Neural cell (in vitro differentiated cells): Measurements from ENCODE around the gene AGBL1. TPM values are rescaled to one million over a fixed set of nuclear protein-coding genes. Genes with fewer than 3 reads are reported as not detected.

Experiments used
- H2AFZ ChIP-seq: fragments of 200-600, 300-800 bp; sonication (generic), shearing (Covaris generic); 2 replicates; pipeline ENCODE4 v1.6.0; 2014; ENCODE audit warnings: low read depth, mild to moderate bottlenecking, antibody characterized with exemption, low read length, moderate library complexity
- H3F3A ChIP-seq: fragments of 200-600 bp; shearing (Covaris generic); 2 replicates; pipeline ENCODE4 v1.6.1; 2016; ENCODE audit warnings: mild to moderate bottlenecking, moderate library complexity, mixed read lengths, antibody characterized with exemption, low read length; ENCODE audit not compliant: insufficient read depth, poor library complexity, severe bottlenecking
- H3K27ac ChIP-seq: fragments of 200-600, 300-800 bp; sonication (generic), shearing (Covaris generic); 2 replicates; pipeline ENCODE4 v1.5.1; 2014; ENCODE audit warnings: mild to moderate bottlenecking, low read length, moderate library complexity
- H3K27me3 ChIP-seq: fragments of 300-800, 200-600 bp; sonication (generic), shearing (Covaris generic); 2 replicates; pipeline ENCODE4 v1.6.0; 2014; ENCODE audit warnings: mild to moderate bottlenecking, low read depth, low read length, moderate library complexity; ENCODE audit not compliant: insufficient read depth
- H3K36me3 ChIP-seq: fragments of 300-800, 200-600 bp; sonication (generic), shearing (Covaris generic); 2 replicates; pipeline ENCODE4 v1.5.1; 2014; ENCODE audit warnings: mild to moderate bottlenecking, antibody characterized with exemption, low read length, moderate library complexity; ENCODE audit not compliant: insufficient read depth
- H3K4me2 ChIP-seq: fragments of 300-800, 200-600 bp; sonication (generic), shearing (Covaris generic); 2 replicates; pipeline ENCODE4 v1.6.0; 2014; ENCODE audit warnings: mild to moderate bottlenecking, low read length
- H3K4me3 ChIP-seq: fragments of 300-800, 200-600 bp; sonication (generic), shearing (Covaris generic); 2 replicates; pipeline ENCODE4 v1.5.1; 2014; ENCODE audit warnings: mild to moderate bottlenecking, low read length, moderate library complexity
- H3K79me2 ChIP-seq: fragments of 200-600 bp; shearing (Covaris generic); replicated peaks from 2 replicates; pipeline ENCODE4 v1.6.0; 2014; ENCODE audit warnings: mild to moderate bottlenecking, low read length, moderate library complexity; ENCODE audit not compliant: insufficient read depth
- H3K9ac ChIP-seq: fragments of 300-800, 200-600 bp; sonication (generic), shearing (Covaris generic); 2 replicates; pipeline ENCODE4 v1.6.1; 2016; ENCODE audit warnings: mild to moderate bottlenecking, low read length, mixed read lengths
- H3K9me2 ChIP-seq: fragments of 200-600 bp; shearing (Covaris generic); 2 replicates; pipeline ENCODE4 v1.6.1; 2016; ENCODE audit warnings: mild to moderate bottlenecking, low read length, mixed read lengths; ENCODE audit not compliant: insufficient read depth
- H3K9me3 ChIP-seq: fragments of 200-600, 300-800 bp; sonication (generic), shearing (Covaris generic); 2 replicates; pipeline ENCODE4 v1.6.1; 2016; ENCODE audit warnings: mild to moderate bottlenecking, mixed run types, low read length, moderate library complexity, mixed read lengths
- H4K20me1 ChIP-seq: fragments of 200-600 bp; shearing (Covaris generic); 2 replicates; pipeline ENCODE4 v1.6.1; 2016; ENCODE audit warnings: mild to moderate bottlenecking, mixed run types; ENCODE audit not compliant: insufficient read depth
- EP300 ChIP-seq: fragments of 450-650 bp; conservative IDR thresholded peaks from 2 replicates; pipeline ENCODE4 v1.6.1; 2014; ENCODE audit warnings: antibody characterized with exemption, mild to moderate bottlenecking, moderate library complexity; ENCODE audit not compliant: poor library complexity, severe bottlenecking
- EZH2 ChIP-seq: fragments of 200-600, 300-800 bp; shearing (Covaris generic), sonication (generic); IDR thresholded peaks from 2 replicates; pipeline ENCODE4 v1.6.1; 2014; ENCODE audit warnings: antibody characterized with exemption, low read length, borderline replicate concordance, mild to moderate bottlenecking; ENCODE audit not compliant: insufficient read depth, poor library complexity, severe bottlenecking
- MXI1 ChIP-seq: fragments of 450-650 bp; conservative IDR thresholded peaks from 2 replicates; pipeline ENCODE4 v1.6.1; 2014; ENCODE audit warnings: antibody characterized with exemption, mild to moderate bottlenecking; ENCODE audit not compliant: poor library complexity, severe bottlenecking
- POLR2AphosphoS5 ChIP-seq: IDR thresholded peaks from 2 replicates; pipeline ENCODE4 v1.6.1; 2012
- RAD21 ChIP-seq: fragments of 450-650 bp; conservative IDR thresholded peaks from 2 replicates; pipeline ENCODE4 v1.6.1; 2014; ENCODE audit warnings: antibody characterized with exemption, mild to moderate bottlenecking, moderate library complexity
- REST ChIP-seq: IDR thresholded peaks from 2 replicates; pipeline ENCODE4 v1.6.1; 2012; ENCODE audit warnings: borderline replicate concordance
- SMC3 ChIP-seq: fragments of 450-650 bp; conservative IDR thresholded peaks from 2 replicates; pipeline ENCODE4 v1.6.1; 2014; ENCODE audit warnings: antibody characterized with exemption, mild to moderate bottlenecking, moderate library complexity; ENCODE audit not compliant: poor library complexity
- TAF1 ChIP-seq: IDR thresholded peaks from 2 replicates; pipeline ENCODE4 v1.6.1; 2012; ENCODE audit warnings: low read depth
- polyA plus RNA-seq: library from polyadenylated mRNA; depleted of rRNA; stranded (reverse); fragments of >200 nt; gene quantifications from 2 replicates; pipeline ENCODE4 v1.2.3, GENCODE V29; 2014
- TF ChIP-seq, protein P1 (sequence below): fragments of 450-650 bp; IDR thresholded peaks from 2 replicates; pipeline ENCODE4 v1.5.1; 2014; ENCODE audit warnings: antibody characterized with exemption, mild to moderate bottlenecking, moderate library complexity; ENCODE audit not compliant: poor library complexity, severe bottlenecking

The AGBL1 gene
- polyA plus RNA-seq, 1 donor from 2014 or later = 0.12 TPM

DNA sequence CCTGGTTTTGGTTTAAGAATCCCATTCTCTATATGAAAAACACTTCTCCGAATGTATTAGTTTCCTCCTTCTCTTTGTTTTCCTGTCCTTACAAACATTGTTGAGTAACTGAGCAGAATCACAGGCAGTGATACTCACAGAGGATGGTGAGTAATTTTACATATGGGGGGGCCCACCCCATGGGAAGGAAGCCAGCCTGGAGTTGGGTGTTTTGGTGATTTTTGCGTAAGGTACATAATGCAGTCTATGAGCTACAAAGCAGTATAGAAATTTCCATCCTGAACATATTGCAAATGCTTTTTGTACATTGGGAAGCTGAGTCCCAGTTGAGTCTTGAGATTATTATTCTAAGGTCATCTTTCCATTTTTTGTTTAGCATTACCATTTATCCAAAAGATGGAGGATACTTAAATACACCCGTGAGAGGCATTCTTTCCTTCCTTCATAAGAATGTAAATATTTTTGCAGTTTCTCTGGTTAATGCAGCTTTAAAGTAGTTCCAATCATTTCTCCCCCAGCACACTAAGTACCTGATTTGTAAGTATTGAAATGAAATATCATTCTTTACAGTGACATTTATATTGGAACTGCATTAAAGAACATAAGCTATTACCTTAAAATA, 476.8 kb downstream of the AGBL1 start:
- H3K27ac ChIP-seq = no peak overlapping the region
- H3K36me3 ChIP-seq = no peaks in the 10 kb centered on the region
- no peaks in the 10 kb centered on the region for H3K27me3 ChIP-seq
- H2AFZ ChIP-seq = no peak overlapping the region
- no peaks in the 10 kb centered on the region for H4K20me1 ChIP-seq
- H3K79me2 ChIP-seq = no peaks in the 10 kb centered on the region
- H3K9me3 ChIP-seq = peaks cover 4% of the 10 kb centered on the region
- H3K9me2 ChIP-seq = no peaks in the 10 kb centered on the region
- H3K9ac ChIP-seq = no peak overlapping the region
- no peak overlapping the region for H3K4me3 ChIP-seq
- no peaks in the 10 kb centered on the region for H3F3A ChIP-seq
- TF ChIP-seq EZH2 = no peak
- no peak for TF ChIP-seq RAD21
- no peak for TF ChIP-seq REST
- TF ChIP-seq MXI1 = no peak
- TF ChIP-seq EP300 = no peak
- TF ChIP-seq POLR2AphosphoS5 = no peak
- no peak for TF ChIP-seq SMC3
- TF ChIP-seq, protein P1, sequence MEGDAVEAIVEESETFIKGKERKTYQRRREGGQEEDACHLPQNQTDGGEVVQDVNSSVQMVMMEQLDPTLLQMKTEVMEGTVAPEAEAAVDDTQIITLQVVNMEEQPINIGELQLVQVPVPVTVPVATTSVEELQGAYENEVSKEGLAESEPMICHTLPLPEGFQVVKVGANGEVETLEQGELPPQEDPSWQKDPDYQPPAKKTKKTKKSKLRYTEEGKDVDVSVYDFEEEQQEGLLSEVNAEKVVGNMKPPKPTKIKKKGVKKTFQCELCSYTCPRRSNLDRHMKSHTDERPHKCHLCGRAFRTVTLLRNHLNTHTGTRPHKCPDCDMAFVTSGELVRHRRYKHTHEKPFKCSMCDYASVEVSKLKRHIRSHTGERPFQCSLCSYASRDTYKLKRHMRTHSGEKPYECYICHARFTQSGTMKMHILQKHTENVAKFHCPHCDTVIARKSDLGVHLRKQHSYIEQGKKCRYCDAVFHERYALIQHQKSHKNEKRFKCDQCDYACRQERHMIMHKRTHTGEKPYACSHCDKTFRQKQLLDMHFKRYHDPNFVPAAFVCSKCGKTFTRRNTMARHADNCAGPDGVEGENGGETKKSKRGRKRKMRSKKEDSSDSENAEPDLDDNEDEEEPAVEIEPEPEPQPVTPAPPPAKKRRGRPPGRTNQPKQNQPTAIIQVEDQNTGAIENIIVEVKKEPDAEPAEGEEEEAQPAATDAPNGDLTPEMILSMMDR = no peak
- no peak for TF ChIP-seq TAF1
- H3K4me2 ChIP-seq = no peak overlapping the region

- Histone ChIP-seq H2AFZ (no peak overlapping the region), H4K20me1 (no peaks in the 10 kb centered on the region), H3K36me3 (no peaks in the 10 kb centered on the region), H3K4me2 (no peak overlapping the region), H3K79me2 (no peaks in the 10 kb centered on the region), H3K27ac (no peak overlapping the region), H3K9me2 (no peaks in the 10 kb centered on the region), H3K9ac (no peak overlapping the region), H3K4me3 (no peak overlapping the region), H3K9me3 (no peaks in the 10 kb centered on the region), H3K27me3 (no peaks in the 10 kb centered on the region), H3F3A (no peaks in the 10 kb centered on the region)
- TF ChIP-seq MXI1 (no peak), REST (no peak), EZH2 (no peak)
- TF ChIP-seq, protein P1 = no peak
These were observed 477.4 kb downstream of the AGBL1 start for GRCh38 chr15:86557018-86557550.
